Ishikawa (cell line): ENCODE measurements around the gene TXLNB.

Experiments used
- EGR1 ChIP-seq: IDR thresholded peaks from 2 replicates; pipeline ENCODE4 v1.6.1; 2012
- EP300 ChIP-seq: IDR thresholded peaks from 2 replicates; pipeline ENCODE4 v1.6.1; 2012; ENCODE audit warnings: borderline replicate concordance
- FOXM1 ChIP-seq: IDR thresholded peaks from 2 replicates; pipeline ENCODE4 v1.6.1; 2012; ENCODE audit warnings: low read depth, borderline replicate concordance
- MAX ChIP-seq: IDR thresholded peaks from 2 replicates; pipeline ENCODE4 v1.6.1; 2012
- NFIC ChIP-seq: IDR thresholded peaks from 2 replicates; pipeline ENCODE4 v1.6.1; 2012
- RAD21 ChIP-seq: IDR thresholded peaks from 2 replicates; pipeline ENCODE4 v1.6.1; 2012; ENCODE audit warnings: low read depth
- TAF1 ChIP-seq: IDR thresholded peaks from 2 replicates; pipeline ENCODE4 v1.6.1; 2012; ENCODE audit warnings: low read depth, mild to moderate bottlenecking
- TEAD4 ChIP-seq: IDR thresholded peaks from 2 replicates; pipeline ENCODE4 v1.6.1; 2012
- YY1 ChIP-seq: IDR thresholded peaks from 2 replicates; pipeline ENCODE4 v1.6.1; 2012; ENCODE audit warnings: low read depth
- TF ChIP-seq, protein P1 (sequence below): IDR thresholded peaks from 2 replicates; pipeline ENCODE4 v1.6.1; 2012
- TF ChIP-seq, protein P2 (sequence below): IDR thresholded peaks from 2 replicates; pipeline ENCODE4 v1.6.1; 2012; ENCODE audit warnings: low read depth, mild to moderate bottlenecking

GRCh38 chr6:139308286-139308916, 16.6 kb upstream of the TXLNB start:
- TF ChIP-seq, protein P1, sequence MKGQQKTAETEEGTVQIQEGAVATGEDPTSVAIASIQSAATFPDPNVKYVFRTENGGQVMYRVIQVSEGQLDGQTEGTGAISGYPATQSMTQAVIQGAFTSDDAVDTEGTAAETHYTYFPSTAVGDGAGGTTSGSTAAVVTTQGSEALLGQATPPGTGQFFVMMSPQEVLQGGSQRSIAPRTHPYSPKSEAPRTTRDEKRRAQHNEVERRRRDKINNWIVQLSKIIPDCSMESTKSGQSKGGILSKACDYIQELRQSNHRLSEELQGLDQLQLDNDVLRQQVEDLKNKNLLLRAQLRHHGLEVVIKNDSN: no peak
- no peak for TF ChIP-seq MAX
- no peak for TF ChIP-seq YY1
- TF ChIP-seq FOXM1: no peak
- TF ChIP-seq, protein P2, sequence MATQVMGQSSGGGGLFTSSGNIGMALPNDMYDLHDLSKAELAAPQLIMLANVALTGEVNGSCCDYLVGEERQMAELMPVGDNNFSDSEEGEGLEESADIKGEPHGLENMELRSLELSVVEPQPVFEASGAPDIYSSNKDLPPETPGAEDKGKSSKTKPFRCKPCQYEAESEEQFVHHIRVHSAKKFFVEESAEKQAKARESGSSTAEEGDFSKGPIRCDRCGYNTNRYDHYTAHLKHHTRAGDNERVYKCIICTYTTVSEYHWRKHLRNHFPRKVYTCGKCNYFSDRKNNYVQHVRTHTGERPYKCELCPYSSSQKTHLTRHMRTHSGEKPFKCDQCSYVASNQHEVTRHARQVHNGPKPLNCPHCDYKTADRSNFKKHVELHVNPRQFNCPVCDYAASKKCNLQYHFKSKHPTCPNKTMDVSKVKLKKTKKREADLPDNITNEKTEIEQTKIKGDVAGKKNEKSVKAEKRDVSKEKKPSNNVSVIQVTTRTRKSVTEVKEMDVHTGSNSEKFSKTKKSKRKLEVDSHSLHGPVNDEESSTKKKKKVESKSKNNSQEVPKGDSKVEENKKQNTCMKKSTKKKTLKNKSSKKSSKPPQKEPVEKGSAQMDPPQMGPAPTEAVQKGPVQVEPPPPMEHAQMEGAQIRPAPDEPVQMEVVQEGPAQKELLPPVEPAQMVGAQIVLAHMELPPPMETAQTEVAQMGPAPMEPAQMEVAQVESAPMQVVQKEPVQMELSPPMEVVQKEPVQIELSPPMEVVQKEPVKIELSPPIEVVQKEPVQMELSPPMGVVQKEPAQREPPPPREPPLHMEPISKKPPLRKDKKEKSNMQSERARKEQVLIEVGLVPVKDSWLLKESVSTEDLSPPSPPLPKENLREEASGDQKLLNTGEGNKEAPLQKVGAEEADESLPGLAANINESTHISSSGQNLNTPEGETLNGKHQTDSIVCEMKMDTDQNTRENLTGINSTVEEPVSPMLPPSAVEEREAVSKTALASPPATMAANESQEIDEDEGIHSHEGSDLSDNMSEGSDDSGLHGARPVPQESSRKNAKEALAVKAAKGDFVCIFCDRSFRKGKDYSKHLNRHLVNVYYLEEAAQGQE: no peak
- TF ChIP-seq TAF1: no peak
- TF ChIP-seq EP300: no peak
- TF ChIP-seq NFIC: no peak
- TF ChIP-seq TEAD4: no peak
- TF ChIP-seq RAD21: no peak
- TF ChIP-seq EGR1: no peak
